Loucy (cell line): Measurements from ENCODE around the gene PWP2.
"Not testable (repeated sequence)": the region's sequence is repeated elsewhere in the genome, so short reads cannot be mapped to it uniquely, and the experiment has no call there.

ENCODE experiments used
- CTCF ChIP-seq: fragments of 200-600 bp; sonication (generic); conservative IDR thresholded peaks from 2 replicates; pipeline ENCODE4 v1.5.1; 2014; ENCODE audit warnings: mild to moderate bottlenecking, antibody characterized with exemption, low read length
- EZH2phosphoT487 ChIP-seq: fragments of 200-600 bp; IDR thresholded peaks from 2 replicates; pipeline ENCODE4 v1.6.1; 2018; ENCODE audit warnings: antibody characterized with exemption, mild to moderate bottlenecking, moderate library complexity, borderline replicate concordance

GRCh38 chr21:44127827-44128226 is 20.6 kb downstream of the PWP2 start:
- TF ChIP-seq CTCF, EZH2phosphoT487: not testable (repeated sequence)
